ENCODE data around the gene INSC. TPM values are rescaled to one million over a fixed set of nuclear protein-coding genes. Genes with fewer than 3 reads are reported as not detected.

INSC gene
- total and polyA plus RNA-seq, 2 of the 4 experiments (the other 2 are of a cell fraction): 0.53 to 1.4 TPM

- Histone ChIP-seq H3K36me3 (ENCODE audit: control insufficient read depth, insufficient read depth, low read length) (no peaks in the 10 kb centered on the region), H2AFZ (replicated peaks; ENCODE audit: low read length, poor library complexity) (no peak overlapping the region), H4K91ac (ENCODE audit: insufficient read depth, low read depth, low read length) (no peak overlapping the region), H3K27me3 (ENCODE audit: control insufficient read depth, insufficient read depth, low read length) (peaks cover 2% of the 10 kb centered on the region; the same call in 1 of the 2 replicates), H3K23ac (ENCODE audit: low read depth, low read length) (no peak overlapping the region), H3K9me3 (ENCODE audit: control insufficient read depth, insufficient read depth, low read length) (no peaks in the 10 kb centered on the region), H2BK120ac (ENCODE audit: low read depth, low read length) (no peak overlapping the region), H3K27ac (ENCODE audit: insufficient read depth, low read length) (no peak overlapping the region), H3K14ac (replicated peaks; ENCODE audit: low read depth, low read length) (no peak overlapping the region), H2BK20ac (ENCODE audit: low read depth, low read length) (no peak overlapping the region), H3K4me1 (ENCODE audit: control insufficient read depth, insufficient read depth, low read length) (no peaks in the 10 kb centered on the region), H2BK15ac (ENCODE audit: low read depth, low read length) (no peak overlapping the region), H2AK5ac (ENCODE audit: low read depth, low read length) (no peak overlapping the region), H3K56ac (ENCODE audit: extremely low read depth, insufficient read depth, low read length) (no peak overlapping the region), H4K8ac (ENCODE audit: low read depth in 2 of 2, low read length in 2 of 2) (no peak overlapping the region), H3K79me1 (ENCODE audit: low read depth in 1 of 2, low read length in 2 of 2) (no peaks in the 10 kb centered on the region), H3K18ac (ENCODE audit: low read depth, low read length) (no peak overlapping the region), H3K9ac (ENCODE audit: low read depth, low read length) (no peak overlapping the region), H4K5ac (ENCODE audit: low read depth, low read length) (no peak overlapping the region), H3K9me1 (ENCODE audit: insufficient read depth, low read length) (no peaks in the 10 kb centered on the region; the same call in 1 of the 2 replicates), H2BK5ac (ENCODE audit: low read depth, low read length, poor library complexity, severe bottlenecking) (no peak overlapping the region), H3K4me3 (ENCODE audit: insufficient read depth, low read depth, low read length) (no peak overlapping the region), H4K20me1 (ENCODE audit: insufficient read depth, low read length) (no peaks in the 10 kb centered on the region), H3K4ac (ENCODE audit: low read depth, low read length) (no peak overlapping the region), H3K4me2 (ENCODE audit: low read depth, low read length) (no peak overlapping the region), H2AK9ac (replicated peaks; ENCODE audit: low read depth, low read length, poor library complexity) (no peak overlapping the region)
- DNase-seq (peak; percentile 34), ATAC-seq (ENCODE audit: low read depth) (peak; percentile 62)
- dilution Hi-C loops (cut with HindIII; ENCODE audit: low sequenced_read_pairs, unreplicated experiment) (no loop called here), intact Hi-C loops (cut with micrococcal nuclease) (no loop called here), in situ Hi-C loops (cut with MboI; ENCODE audit: low sequenced_read_pairs) (no loop called here)
- POLR2A ChIA-PET (ENCODE audit: unreplicated experiment): no interaction called here
- no CpG with 5 or more reads among the region's 3 CpGs for WGBS, 2 experiments (ENCODE audit: extremely low coverage in 2 of 2, insufficient read length in 1 of 2)
- no peak for TF ChIP-seq SMC3 (IDR thresholded peaks at IDR 0.05; ENCODE audit: low read depth, low read length)
- no peak for TF ChIP-seq MAFK (IDR thresholded peaks at IDR 0.05; ENCODE audit: low read depth, low read length)
- no peak for TF ChIP-seq NFE2L2 (IDR thresholded peaks at IDR 0.05; ENCODE audit: low read depth, low read length)
- 0 out of 2 replicates have a peak, but pooled peaks have one; percentile 13 for TF ChIP-seq CTCF (conservative IDR thresholded peaks at IDR 0.05; ENCODE audit: low read depth, low read length)
- no peak for TF ChIP-seq MAZ (IDR thresholded peaks at IDR 0.05; ENCODE audit: borderline replicate concordance, low read depth, low read length)
- TF ChIP-seq BHLHE40 (IDR thresholded peaks at IDR 0.05; ENCODE audit: low read depth, low read length): no peak
- TF ChIP-seq RFX5 (IDR thresholded peaks at IDR 0.05; ENCODE audit: low read depth, low read length): no peak
- no TSS peak for BruUV-seq (replicated peaks)
- CTCF ChIA-PET: interaction anchor here (1.0 to 1.5 kb wide), 2 partner anchors 12 to 350 kb away, joined by 6 to 7 read pairs; no protein-coding TSS in a partner anchor
Measured at GRCh38 chr11:15258433-15259165, 143.9 kb downstream of the INSC start.
